Measurements from ENCODE around the gene DSCAML1.

Gene DSCAML1

GRCh38 chr11:117673602-117674001 lies 123.4 kb downstream of the DSCAML1 start:
- Histone ChIP-seq H3K27ac (ENCODE audit: low read depth in 2 of 2, low read length in 2 of 2) (no peak overlapping the region), H3K27me3 (ENCODE audit: control insufficient read depth in 2 of 2, insufficient read depth in 2 of 2, low read length in 2 of 2) (no peaks in the 10 kb centered on the region), H3K36me3 (ENCODE audit: control insufficient read depth in 2 of 2, insufficient read depth in 2 of 2, low read length in 2 of 2) (no peaks in the 10 kb centered on the region), H3K4me3 (ENCODE audit: low read length in 2 of 2) (no peak overlapping the region), H3K4me1 (ENCODE audit: control insufficient read depth in 2 of 2, insufficient read depth in 2 of 2, low read length in 2 of 2) (no peaks in the 10 kb centered on the region), H3K9me3 (ENCODE audit: control insufficient read depth in 2 of 2, low read length in 2 of 2) (no peaks in the 10 kb centered on the region), H3K9ac (ENCODE audit: low read depth in 1 of 2, low read length in 2 of 2) (no peak overlapping the region)

GRCh38 chr11:117671370-117671769 lies 125.6 kb downstream of the DSCAML1 start:
- Histone ChIP-seq H3K9ac (ENCODE audit: low read depth in 1 of 2, low read length in 2 of 2) (no peak overlapping the region), H3K9me3 (ENCODE audit: control insufficient read depth in 2 of 2, low read length in 2 of 2) (no peaks in the 10 kb centered on the region), H3K36me3 (ENCODE audit: control insufficient read depth in 2 of 2, insufficient read depth in 2 of 2, low read length in 2 of 2) (no peaks in the 10 kb centered on the region), H3K27me3 (ENCODE audit: control insufficient read depth in 2 of 2, insufficient read depth in 2 of 2, low read length in 2 of 2) (no peaks in the 10 kb centered on the region), H3K27ac (ENCODE audit: low read depth in 2 of 2, low read length in 2 of 2) (no peak overlapping the region), H3K4me3 (ENCODE audit: low read length in 2 of 2) (no peak overlapping the region), H3K4me1 (ENCODE audit: control insufficient read depth in 2 of 2, insufficient read depth in 2 of 2, low read length in 2 of 2) (no peaks in the 10 kb centered on the region)

GRCh38 chr11:117670924-117671323 lies 126.1 kb downstream of the DSCAML1 start:
- Histone ChIP-seq H3K4me3 (ENCODE audit: low read length in 2 of 2) (no peak overlapping the region), H3K27me3 (ENCODE audit: control insufficient read depth in 2 of 2, insufficient read depth in 2 of 2, low read length in 2 of 2) (no peaks in the 10 kb centered on the region), H3K27ac (ENCODE audit: low read depth in 2 of 2, low read length in 2 of 2) (no peak overlapping the region), H3K9me3 (ENCODE audit: control insufficient read depth in 2 of 2, low read length in 2 of 2) (no peaks in the 10 kb centered on the region), H3K36me3 (ENCODE audit: control insufficient read depth in 2 of 2, insufficient read depth in 2 of 2, low read length in 2 of 2) (no peaks in the 10 kb centered on the region), H3K9ac (ENCODE audit: low read depth in 1 of 2, low read length in 2 of 2) (no peak overlapping the region), H3K4me1 (ENCODE audit: control insufficient read depth in 2 of 2, insufficient read depth in 2 of 2, low read length in 2 of 2) (no peaks in the 10 kb centered on the region)

- H3K27me3 ChIP-seq (ENCODE audit: control insufficient read depth in 2 of 2, insufficient read depth in 2 of 2, low read length in 2 of 2) = no peaks in the 10 kb centered on the region
- H3K4me3 ChIP-seq (ENCODE audit: low read length in 2 of 2) = no peak overlapping the region
- H3K27ac ChIP-seq (ENCODE audit: low read depth in 2 of 2, low read length in 2 of 2) = no peak overlapping the region
- no peaks in the 10 kb centered on the region for H3K9me3 ChIP-seq (ENCODE audit: control insufficient read depth in 2 of 2, low read length in 2 of 2)
- no peaks in the 10 kb centered on the region for H3K36me3 ChIP-seq (ENCODE audit: control insufficient read depth in 2 of 2, insufficient read depth in 2 of 2, low read length in 2 of 2)
- H3K4me1 ChIP-seq (ENCODE audit: control insufficient read depth in 2 of 2, insufficient read depth in 2 of 2, low read length in 2 of 2) = no peaks in the 10 kb centered on the region
- H3K9ac ChIP-seq (ENCODE audit: low read depth in 1 of 2, low read length in 2 of 2) = no peak overlapping the region
Measured at GRCh38 chr11:117670443-117670842, 126.6 kb downstream of the DSCAML1 start.

- Histone ChIP-seq H3K36me3 (ENCODE audit: control insufficient read depth in 2 of 2, insufficient read depth in 2 of 2, low read length in 2 of 2) (no peaks in the 10 kb centered on the region), H3K9ac (ENCODE audit: low read depth in 1 of 2, low read length in 2 of 2) (no peak overlapping the region), H3K4me1 (ENCODE audit: control insufficient read depth in 2 of 2, insufficient read depth in 2 of 2, low read length in 2 of 2) (peaks cover 4 to 6% of the 10 kb centered on the region in 2 donors), H3K27ac (ENCODE audit: low read depth in 2 of 2, low read length in 2 of 2) (no peak overlapping the region), H3K9me3 (ENCODE audit: control insufficient read depth in 2 of 2, low read length in 2 of 2) (no peaks in the 10 kb centered on the region), H3K4me3 (ENCODE audit: low read length in 2 of 2) (no peak overlapping the region), H3K27me3 (ENCODE audit: control insufficient read depth in 2 of 2, insufficient read depth in 2 of 2, low read length in 2 of 2) (no peaks in the 10 kb centered on the region)
Measured at GRCh38 chr11:117669616-117670015, 127.4 kb downstream of the DSCAML1 start.

DNA sequence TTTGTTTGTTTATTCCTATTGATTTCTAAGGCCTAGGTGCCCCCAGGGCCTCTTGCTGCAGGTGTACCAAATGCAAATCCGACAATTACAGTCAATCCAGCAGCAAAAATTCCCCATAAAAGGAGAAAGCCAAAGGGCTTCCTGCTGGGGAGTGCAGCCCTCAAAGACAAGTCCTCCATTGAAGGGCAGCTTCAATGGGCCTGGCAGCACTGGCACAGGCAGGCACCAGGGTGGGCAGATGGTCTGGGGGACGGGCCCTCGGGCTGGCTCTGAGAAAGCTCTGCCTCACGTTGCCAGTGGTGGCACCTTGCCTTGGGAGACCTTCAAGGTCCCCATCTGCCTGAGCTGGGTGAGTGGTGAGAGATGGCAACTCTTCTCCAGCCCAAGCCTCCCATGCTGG lies 128.0 kb downstream of the DSCAML1 start:
- Histone ChIP-seq H3K27ac (ENCODE audit: low read depth in 2 of 2, low read length in 2 of 2) (no peak overlapping the region), H3K36me3 (ENCODE audit: control insufficient read depth in 2 of 2, insufficient read depth in 2 of 2, low read length in 2 of 2) (no peaks in the 10 kb centered on the region), H3K9ac (ENCODE audit: low read depth in 1 of 2, low read length in 2 of 2) (no peak overlapping the region), H3K9me3 (ENCODE audit: control insufficient read depth in 2 of 2, low read length in 2 of 2) (no peaks in the 10 kb centered on the region), H3K27me3 (ENCODE audit: control insufficient read depth in 2 of 2, insufficient read depth in 2 of 2, low read length in 2 of 2) (no peaks in the 10 kb centered on the region), H3K4me1 (ENCODE audit: control insufficient read depth in 2 of 2, insufficient read depth in 2 of 2, low read length in 2 of 2) (peaks cover 7% of the 10 kb centered on the region in 2 donors), H3K4me3 (ENCODE audit: low read length in 2 of 2) (no peak overlapping the region)

DNA sequence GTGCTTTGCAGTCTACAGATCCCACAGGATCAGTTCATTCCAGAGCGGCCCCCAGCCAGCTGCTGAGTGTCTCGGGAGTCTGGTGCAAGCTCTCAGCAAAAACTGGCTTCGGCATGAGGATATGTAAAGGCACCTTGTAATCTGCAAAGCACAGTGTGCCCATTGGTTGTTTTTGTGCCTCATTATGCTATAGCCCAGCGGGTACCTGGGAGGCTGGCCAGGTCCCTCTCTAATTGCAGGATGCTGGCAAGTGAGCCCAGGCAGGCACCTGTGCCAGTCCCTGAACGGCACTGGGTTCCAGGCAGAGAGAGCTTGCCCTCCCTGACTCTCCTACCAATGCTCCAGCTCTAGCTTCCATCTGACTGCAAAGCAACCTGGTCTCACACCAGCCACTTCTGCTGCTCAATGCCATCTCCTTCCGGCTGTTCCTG lies 128.7 kb downstream of the DSCAML1 start:
- Histone ChIP-seq H3K9me3 (ENCODE audit: control insufficient read depth in 2 of 2, low read length in 2 of 2) (no peaks in the 10 kb centered on the region), H3K9ac (ENCODE audit: low read depth in 1 of 2, low read length in 2 of 2) (no peak overlapping the region), H3K4me3 (ENCODE audit: low read length in 2 of 2) (no peak overlapping the region), H3K36me3 (ENCODE audit: control insufficient read depth in 2 of 2, insufficient read depth in 2 of 2, low read length in 2 of 2) (no peaks in the 10 kb centered on the region), H3K4me1 (ENCODE audit: control insufficient read depth in 2 of 2, insufficient read depth in 2 of 2, low read length in 2 of 2) (peaks cover 7 to 8% of the 10 kb centered on the region in 2 donors), H3K27me3 (ENCODE audit: control insufficient read depth in 2 of 2, insufficient read depth in 2 of 2, low read length in 2 of 2) (no peaks in the 10 kb centered on the region), H3K27ac (ENCODE audit: low read depth in 2 of 2, low read length in 2 of 2) (no peak overlapping the region)

- peaks cover 8 to 12% of the 10 kb centered on the region in 2 donors for H3K4me1 ChIP-seq (ENCODE audit: control insufficient read depth in 2 of 2, insufficient read depth in 2 of 2, low read length in 2 of 2)
- no peaks in the 10 kb centered on the region for H3K27me3 ChIP-seq (ENCODE audit: control insufficient read depth in 2 of 2, insufficient read depth in 2 of 2, low read length in 2 of 2)
- no peaks in the 10 kb centered on the region for H3K9me3 ChIP-seq (ENCODE audit: control insufficient read depth in 2 of 2, low read length in 2 of 2)
- no peak overlapping the region for H3K9ac ChIP-seq (ENCODE audit: low read depth in 1 of 2, low read length in 2 of 2)
- no peak overlapping the region for H3K27ac ChIP-seq (ENCODE audit: low read depth in 2 of 2, low read length in 2 of 2)
- H3K36me3 ChIP-seq (ENCODE audit: control insufficient read depth in 2 of 2, insufficient read depth in 2 of 2, low read length in 2 of 2) = no peaks in the 10 kb centered on the region
- H3K4me3 ChIP-seq (ENCODE audit: low read length in 2 of 2) = no peak overlapping the region
Measured at GRCh38 chr11:117664897-117665296, 132.1 kb downstream of the DSCAML1 start.

DNA sequence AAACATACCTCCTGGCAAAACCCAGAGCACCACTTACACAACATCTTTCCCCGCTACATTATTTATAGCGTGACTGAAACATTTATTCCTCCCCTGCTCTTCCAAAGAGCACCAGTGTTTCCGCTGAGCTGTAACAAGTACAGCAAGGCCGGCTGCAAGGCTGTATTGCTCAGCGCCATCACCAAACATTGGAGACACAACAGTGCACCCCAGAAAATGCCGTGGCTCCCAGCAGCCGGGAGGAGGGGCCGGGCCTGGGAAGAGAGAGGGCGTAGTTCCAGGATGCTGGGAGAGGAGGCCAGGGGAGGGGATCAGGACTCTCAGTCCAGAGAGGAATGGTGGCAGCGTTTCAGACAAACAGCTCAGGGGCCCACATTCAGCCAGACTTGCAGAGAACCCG lies 133.2 kb downstream of the DSCAML1 start:
- H3K4me1 ChIP-seq (ENCODE audit: control insufficient read depth in 2 of 2, insufficient read depth in 2 of 2, low read length in 2 of 2) = peaks cover 13 to 17% of the 10 kb centered on the region in 2 donors

DNA sequence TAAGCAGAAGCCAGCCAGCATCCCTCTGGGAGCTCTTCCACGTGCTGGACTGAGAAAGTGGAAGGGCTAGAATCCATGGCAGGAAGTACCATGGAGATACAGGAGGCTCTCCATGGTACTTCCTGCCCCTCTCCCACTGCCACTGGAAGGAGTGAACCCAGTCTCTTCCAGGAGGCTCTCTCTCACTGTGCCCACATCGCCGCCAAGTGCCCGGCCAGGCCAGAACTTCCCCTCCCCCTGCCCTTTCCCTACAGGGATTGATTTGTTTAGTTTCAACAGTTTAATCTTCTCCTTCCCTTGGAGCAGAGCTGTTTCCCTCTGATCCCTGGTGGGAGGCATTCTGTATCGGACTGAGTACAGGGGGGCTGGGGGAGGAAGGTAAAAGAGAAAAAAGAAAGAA lies 133.6 kb downstream of the DSCAML1 start:
- no peaks in the 10 kb centered on the region for H3K9me3 ChIP-seq (ENCODE audit: control insufficient read depth in 2 of 2, low read length in 2 of 2)
- no peaks in the 10 kb centered on the region for H3K27me3 ChIP-seq (ENCODE audit: control insufficient read depth in 2 of 2, insufficient read depth in 2 of 2, low read length in 2 of 2)
- no peak overlapping the region for H3K27ac ChIP-seq (ENCODE audit: low read depth in 2 of 2, low read length in 2 of 2)
- H3K4me3 ChIP-seq (ENCODE audit: low read length in 2 of 2) = no peak overlapping the region
- H3K4me1 ChIP-seq (ENCODE audit: control insufficient read depth in 2 of 2, insufficient read depth in 2 of 2, low read length in 2 of 2) = peaks cover 14 to 20% of the 10 kb centered on the region in 2 donors
- H3K9ac ChIP-seq (ENCODE audit: low read depth in 1 of 2, low read length in 2 of 2) = no peak overlapping the region
- no peaks in the 10 kb centered on the region for H3K36me3 ChIP-seq (ENCODE audit: control insufficient read depth in 2 of 2, insufficient read depth in 2 of 2, low read length in 2 of 2)

More for the DNA sequence above, 133.2 kb downstream of the DSCAML1 start:
- Histone ChIP-seq H3K9ac (ENCODE audit: low read depth in 1 of 2, low read length in 2 of 2) (no peak overlapping the region), H3K4me3 (ENCODE audit: low read length in 2 of 2) (no peak overlapping the region), H3K27me3 (ENCODE audit: control insufficient read depth in 2 of 2, insufficient read depth in 2 of 2, low read length in 2 of 2) (no peaks in the 10 kb centered on the region), H3K9me3 (ENCODE audit: control insufficient read depth in 2 of 2, low read length in 2 of 2) (no peaks in the 10 kb centered on the region), H3K27ac (ENCODE audit: low read depth in 2 of 2, low read length in 2 of 2) (no peak overlapping the region), H3K36me3 (ENCODE audit: control insufficient read depth in 2 of 2, insufficient read depth in 2 of 2, low read length in 2 of 2) (no peaks in the 10 kb centered on the region)
